Ishikawa (cell line): ENCODE measurements around the gene FIP1L1.

Experiments used
- CREB1 ChIP-seq: IDR thresholded peaks from 2 replicates; pipeline ENCODE4 v1.6.1; 2012; ENCODE audit warnings: low read depth
- FOXM1 ChIP-seq: IDR thresholded peaks from 2 replicates; pipeline ENCODE4 v1.6.1; 2012; ENCODE audit warnings: low read depth, borderline replicate concordance
- MAX ChIP-seq: IDR thresholded peaks from 2 replicates; pipeline ENCODE4 v1.6.1; 2012
- NFIC ChIP-seq: IDR thresholded peaks from 2 replicates; pipeline ENCODE4 v1.6.1; 2012
- RAD21 ChIP-seq: IDR thresholded peaks from 2 replicates; pipeline ENCODE4 v1.6.1; 2012; ENCODE audit warnings: low read depth
- TEAD4 ChIP-seq: IDR thresholded peaks from 2 replicates; pipeline ENCODE4 v1.6.1; 2012
- YY1 ChIP-seq: IDR thresholded peaks from 2 replicates; pipeline ENCODE4 v1.6.1; 2012; ENCODE audit warnings: low read depth

GRCh38 chr4:53465891-53466290, 88.5 kb downstream of the FIP1L1 start:
- no peak for TF ChIP-seq NFIC
- TF ChIP-seq MAX, result no peak
- TF ChIP-seq CREB1, result no peak
- no peak for TF ChIP-seq TEAD4
- TF ChIP-seq FOXM1, result no peak
- no peak for TF ChIP-seq YY1
- TF ChIP-seq RAD21, result no peak
